Upper lobe of left lung (tissue), 6 donors: Measurements from ENCODE around the gene RHOT2. TPM values are rescaled to one million over a fixed set of nuclear protein-coding genes. Genes with fewer than 3 reads are reported as not detected.
A peak's percentile ranks its signal among the peaks of the same experiment; 100 is the strongest.

Source experiments
- ATAC-seq, 2 donors: fragments of 200-7000 bp; cut with Tn5 transposase; one replicate each; pipeline ENCODE4 v1.9.1; 2022; ENCODE audit warnings: mild to moderate bottlenecking in 2 of 2, moderate library complexity in 2 of 2; ENCODE audit not compliant: low FRiP score in 2 of 2
- DNase-seq, 2 donors: peaks; one replicate each; pipeline ENCODE4 v3.0.0-alpha.2; 2019 to 2020
- H3K27ac ChIP-seq, 4 donors: fragments of 200-600 bp; sonication (generic); one replicate each; pipeline ENCODE4 v1.5.1; 2016 to 2019
- H3K27me3 ChIP-seq, 4 donors: fragments of 200-600 bp; sonication (generic); one replicate each; pipeline ENCODE4 v1.5.1; 2017 to 2019
- H3K36me3 ChIP-seq, 4 donors: fragments of 200-600 bp; sonication (generic); one replicate each; pipeline ENCODE4 v1.5.1; 2016 to 2019
- H3K4me1 ChIP-seq, 4 donors: fragments of 200-600 bp; sonication (generic); one replicate each; pipeline ENCODE4 v1.5.1; 2018 to 2019
- H3K4me3 ChIP-seq, 4 donors: fragments of 200-600 bp; sonication (generic); one replicate each; pipeline ENCODE4 v1.5.1; 2017 to 2019; ENCODE audit warnings: mild to moderate bottlenecking in 2 of 4, moderate library complexity in 1 of 4
- H3K9me3 ChIP-seq, 4 donors: fragments of 200-600 bp; sonication (generic); one replicate each; pipeline ENCODE4 v1.5.1; 2018 to 2019
- EP300 ChIP-seq, 4 donors: sonication (generic); formaldehyde crosslinking; IDR thresholded peaks; one replicate each; pipeline ENCODE4 v1.5.1; 2017; ENCODE audit warnings: antibody characterized with exemption in 4 of 4, control low read depth in 2 of 4
- POLR2A ChIP-seq, 4 donors: fragments of 450-650 bp; IDR thresholded peaks; one replicate each; pipeline ENCODE4 v1.5.1; 2016 to 2017; ENCODE audit warnings: antibody characterized with exemption in 4 of 4, mild to moderate bottlenecking in 2 of 4
- POLR2AphosphoS5 ChIP-seq, 2 donors: sonication (generic); formaldehyde crosslinking; IDR thresholded peaks; one replicate each; pipeline ENCODE4 v1.5.1; 2017; ENCODE audit warnings: antibody characterized with exemption in 2 of 2
- WGBS, 2 donors: methylation state at CpG; one replicate each; pipeline ENCODE4 v1.1.5; 2017 to 2018; 5-methylcytosine and 5-hydroxymethylcytosine counted together
- total RNA-seq, 6 donors: library from RNA; depleted of rRNA in 4 of 6; stranded (reverse); fragments of >200 nt in 4 of 6; gene quantifications; one replicate each; pipeline versions ENCODE4 v1.1.0 to v1.2.1, GENCODE V29; 2016 to 2021
- TF ChIP-seq, protein P1 (sequence below), 6 experiments: fragments of 450-650 bp in 4 of 6; fragments of 200-600 bp in 2 of 6; sonication (generic) in 2 of 6; IDR thresholded peaks; one replicate each; pipeline ENCODE4 v1.5.1; 2016 to 2019; ENCODE audit warnings: antibody characterized with exemption in 6 of 6
- donor health status: DM: no; HTN: no; CAD: no; lungs with moderate emphysema.
- donor health status: DM: no; HTN: yes; CAD: no; lungs with severe emphysema.

RHOT2 gene
- 100 to 1,000 TPM in 4 of 6 donors, 10 to 100 TPM in 2; 53.0 to 535 (median 107) TPM for total RNA-seq

DNA sequence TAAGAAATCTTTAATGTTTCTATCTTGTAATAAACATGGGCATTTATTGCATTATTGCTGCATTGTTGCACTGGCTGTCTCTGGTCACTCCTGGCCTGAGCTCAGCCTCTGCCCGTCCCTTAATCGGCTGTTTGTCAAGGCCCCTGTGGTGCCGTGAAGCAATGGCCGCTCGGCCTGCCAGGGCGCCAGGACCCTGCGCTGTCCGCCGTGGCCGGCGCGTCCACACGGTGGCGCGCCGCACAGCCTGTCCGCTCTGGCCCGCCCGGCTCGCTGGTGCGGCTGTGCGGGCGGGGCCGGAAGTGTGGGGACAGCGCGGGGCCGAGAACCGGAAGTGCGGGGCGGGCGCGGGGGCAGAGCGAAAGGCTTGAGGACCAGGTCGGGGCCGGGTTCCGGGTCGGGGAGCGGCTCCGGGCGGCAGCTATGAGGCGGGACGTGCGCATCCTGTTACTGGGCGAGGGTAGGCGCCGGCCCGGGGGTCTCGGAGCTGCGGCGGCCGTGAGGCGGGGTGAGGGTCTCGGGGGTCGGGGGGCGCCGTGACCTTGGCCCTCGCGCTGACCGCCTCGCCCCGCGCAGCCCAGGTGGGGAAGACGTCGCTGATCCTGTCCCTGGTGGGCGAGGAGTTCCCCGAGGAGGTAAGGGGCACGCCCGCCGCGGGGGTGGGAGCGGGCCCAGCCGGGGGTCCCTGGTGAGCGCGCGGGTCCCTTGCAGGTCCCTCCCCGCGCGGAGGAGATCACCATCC is at the start of gene RHOT2:
Gene RHOT2 (plus strand): TSS at position 353 of the 739 bp plus-strand sequence. CDS start 68 bp downstream, at position 421.
- H3K9me3 ChIP-seq, result no peaks in the 10 kb centered on the region
- DNase-seq, result peak; percentile 95 to 99
- peak within 1 kb of the TSS; percentile 87 to 100 (median 100) for H3K4me3 ChIP-seq
- no peaks in the 10 kb centered on the region for H3K27me3 ChIP-seq
- peaks cover 15 to 21% (median 16%) of the 10 kb centered on the region in 4 donors for H3K4me1 ChIP-seq
- 0 to 1% methylated on average over 5 to 54 of the region's 78 CpGs for WGBS, 2 donors
- H3K36me3 ChIP-seq, result peaks cover 19 to 40% (median 38%) of the 10 kb centered on the region in 4 donors
- TF ChIP-seq POLR2A (IDR thresholded peaks at IDR 0.05) (peak in 1 of 4 donors; percentile 85), EP300 (IDR thresholded peaks at IDR 0.05) (peak in 1 of 4 donors; percentile 46), POLR2AphosphoS5 (IDR thresholded peaks at IDR 0.05) (peak; percentile 79 to 87)
- TF ChIP-seq, protein P1, sequence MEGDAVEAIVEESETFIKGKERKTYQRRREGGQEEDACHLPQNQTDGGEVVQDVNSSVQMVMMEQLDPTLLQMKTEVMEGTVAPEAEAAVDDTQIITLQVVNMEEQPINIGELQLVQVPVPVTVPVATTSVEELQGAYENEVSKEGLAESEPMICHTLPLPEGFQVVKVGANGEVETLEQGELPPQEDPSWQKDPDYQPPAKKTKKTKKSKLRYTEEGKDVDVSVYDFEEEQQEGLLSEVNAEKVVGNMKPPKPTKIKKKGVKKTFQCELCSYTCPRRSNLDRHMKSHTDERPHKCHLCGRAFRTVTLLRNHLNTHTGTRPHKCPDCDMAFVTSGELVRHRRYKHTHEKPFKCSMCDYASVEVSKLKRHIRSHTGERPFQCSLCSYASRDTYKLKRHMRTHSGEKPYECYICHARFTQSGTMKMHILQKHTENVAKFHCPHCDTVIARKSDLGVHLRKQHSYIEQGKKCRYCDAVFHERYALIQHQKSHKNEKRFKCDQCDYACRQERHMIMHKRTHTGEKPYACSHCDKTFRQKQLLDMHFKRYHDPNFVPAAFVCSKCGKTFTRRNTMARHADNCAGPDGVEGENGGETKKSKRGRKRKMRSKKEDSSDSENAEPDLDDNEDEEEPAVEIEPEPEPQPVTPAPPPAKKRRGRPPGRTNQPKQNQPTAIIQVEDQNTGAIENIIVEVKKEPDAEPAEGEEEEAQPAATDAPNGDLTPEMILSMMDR (IDR thresholded peaks at IDR 0.05), result peak; percentile 86 to 98 (median 97)
- H3K27ac ChIP-seq, result peak within 1 kb of the TSS; percentile 69 to 89 (median 87)
- ATAC-seq, result peak; percentile 95 to 97

DNA sequence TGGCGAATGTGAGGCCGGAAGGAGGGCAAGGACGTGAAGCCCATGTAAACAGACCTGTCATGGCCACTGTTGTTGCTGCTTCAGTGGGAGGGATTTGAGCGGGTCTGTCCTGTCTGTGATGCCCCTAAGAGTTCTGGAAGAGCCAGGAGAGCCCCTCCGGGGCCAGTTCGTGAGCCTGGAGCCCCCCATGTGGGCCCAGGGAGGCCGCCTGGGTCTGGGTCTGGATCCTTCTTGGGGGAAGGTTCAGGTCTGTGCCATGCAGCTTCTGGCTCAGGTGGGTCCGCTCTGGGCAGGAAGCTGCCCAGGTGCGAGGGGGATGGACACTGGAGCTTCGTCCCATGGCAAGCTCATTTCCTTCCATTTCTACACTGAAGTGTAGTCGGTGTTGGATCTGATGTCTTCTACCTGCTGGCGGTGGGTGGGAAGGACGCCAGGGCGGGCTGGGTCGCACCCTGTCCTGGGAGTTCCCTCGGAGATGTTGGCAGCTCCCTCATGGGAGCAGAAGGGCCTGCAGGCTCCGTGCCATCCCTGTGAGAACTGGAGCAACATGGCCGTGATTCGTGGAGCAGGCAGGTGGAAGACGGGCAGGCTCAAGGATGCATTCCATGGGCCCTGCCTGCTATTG is 48.3 kb upstream of the RHOT2 start:
- WGBS, 2 donors, result 78 to 79% methylated on average over 14 to 18 of the region's 20 CpGs
- DNase-seq (peak; percentile 71 to 83), ATAC-seq (no peak)

DNA sequence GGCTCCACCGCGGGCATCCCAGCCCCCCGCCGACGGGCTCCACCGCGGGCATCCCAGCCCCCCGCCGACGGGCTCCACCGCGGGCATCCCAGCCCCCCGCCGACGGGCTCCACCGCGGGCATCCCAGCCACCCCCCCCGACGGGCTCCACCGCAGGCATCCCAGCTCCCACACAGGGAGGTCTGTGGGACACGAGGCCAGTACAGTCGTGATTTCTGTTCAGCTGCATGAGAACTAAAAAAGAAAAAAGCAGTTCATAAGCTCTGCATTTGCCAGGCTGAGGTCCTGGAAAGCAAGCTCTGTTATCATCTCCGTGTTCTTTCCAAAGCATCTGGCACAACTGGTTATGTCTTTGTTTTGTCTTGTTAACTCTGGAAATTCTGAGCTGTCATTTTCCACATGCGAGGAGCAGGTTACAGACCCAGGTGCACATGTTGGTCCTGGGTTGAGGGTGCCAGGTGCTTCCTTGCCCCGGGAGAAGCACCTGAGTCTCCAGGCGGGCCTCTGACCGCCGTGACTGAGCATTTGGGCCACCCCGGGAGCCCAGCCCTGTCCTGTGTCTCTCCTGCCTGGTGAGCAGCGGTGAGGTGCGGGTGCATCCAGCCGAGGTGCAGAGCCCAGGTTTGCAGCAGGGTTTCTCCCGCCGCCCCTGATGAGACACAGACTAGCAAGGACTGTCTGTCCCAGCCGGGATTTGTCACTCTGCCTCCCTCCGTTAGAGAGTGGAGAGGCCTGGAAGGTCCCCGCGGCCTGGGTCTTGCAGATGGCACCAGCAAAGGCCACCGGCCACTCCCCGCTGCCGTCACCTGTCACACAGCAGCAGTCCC is 47.0 kb upstream of the RHOT2 start:
- H3K27ac ChIP-seq, result peak overlapping the region in 2 of 4 donors; percentile 35 to 59
- TF ChIP-seq EP300 (IDR thresholded peaks at IDR 0.05) (no peak), POLR2A (IDR thresholded peaks at IDR 0.05) (no peak), POLR2AphosphoS5 (IDR thresholded peaks at IDR 0.05) (no peak)
- TF ChIP-seq, protein P1 (IDR thresholded peaks at IDR 0.05), result no peak
- 85 to 91% methylated on average over 10 to 17 of the region's 41 CpGs for WGBS, 2 donors

More for the DNA sequence above, 48.3 kb upstream of the RHOT2 start:
- Histone ChIP-seq H3K36me3 (peaks cover 0 to 9% (median 1%) of the 10 kb centered on the region in 4 donors), H3K4me3 (no peak overlapping the region), H3K27me3 (no peaks in the 10 kb centered on the region), H3K4me1 (peaks cover 0 to 38% (median 32%) of the 10 kb centered on the region in 4 donors), H3K27ac (no peak overlapping the region), H3K9me3 (no peaks in the 10 kb centered on the region)
- TF ChIP-seq POLR2AphosphoS5 (IDR thresholded peaks at IDR 0.05) (no peak), POLR2A (IDR thresholded peaks at IDR 0.05) (no peak), EP300 (IDR thresholded peaks at IDR 0.05) (no peak)
- TF ChIP-seq, protein P1 (IDR thresholded peaks at IDR 0.05), result no peak

DNA sequence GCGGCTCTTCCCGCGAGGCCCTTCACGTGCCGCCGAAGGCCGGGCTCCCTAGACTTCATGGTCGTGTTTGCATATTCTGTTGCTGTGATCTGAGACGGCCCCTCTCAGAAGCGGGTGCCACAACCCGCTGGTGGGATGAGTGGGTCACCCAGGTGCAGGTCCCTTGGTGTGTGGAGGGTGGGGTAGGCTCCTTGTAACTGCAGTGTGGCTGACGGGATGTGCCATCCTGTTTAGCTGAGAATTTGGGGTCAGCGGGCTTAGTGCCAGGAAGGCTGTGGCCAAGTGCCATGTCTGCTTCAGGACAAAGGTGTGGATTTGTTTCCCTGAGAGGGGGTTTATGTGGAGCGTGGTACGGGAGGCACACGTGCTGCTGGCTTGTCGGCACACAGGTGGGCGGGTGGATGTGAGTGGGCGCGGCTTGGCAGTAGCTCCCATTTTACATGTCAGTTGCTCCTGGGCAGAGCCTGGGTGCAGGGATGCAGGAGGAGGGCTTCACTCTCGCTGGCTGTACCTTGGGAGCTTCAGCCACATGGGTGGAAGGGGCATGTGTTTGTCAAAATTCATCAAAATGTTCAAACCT is 46.3 kb upstream of the RHOT2 start:
- H3K4me1 ChIP-seq, result peaks cover 0 to 37% (median 27%) of the 10 kb centered on the region in 4 donors
- H3K9me3 ChIP-seq, result no peaks in the 10 kb centered on the region
- DNase-seq, result peak in 1 of 2 donors; percentile 48
- no peak for ATAC-seq
- H3K27ac ChIP-seq, result peak overlapping the region; percentile 35 to 64 (median 48)
- 75 to 82% methylated on average over 7 to 21 of the region's 21 CpGs for WGBS, 2 donors
- peaks cover 4 to 30% (median 17%) of the 10 kb centered on the region in 4 donors for H3K36me3 ChIP-seq
- TF ChIP-seq EP300 (IDR thresholded peaks at IDR 0.05), result no peak
- TF ChIP-seq, protein P1 (IDR thresholded peaks at IDR 0.05), result no peak
- no peak for TF ChIP-seq POLR2AphosphoS5 (IDR thresholded peaks at IDR 0.05)
- no peak for TF ChIP-seq POLR2A (IDR thresholded peaks at IDR 0.05)
- H3K4me3 ChIP-seq, result no peak overlapping the region
- no peaks in the 10 kb centered on the region for H3K27me3 ChIP-seq

More for the DNA sequence above, 47.0 kb upstream of the RHOT2 start:
- peaks cover 3 to 23% (median 9%) of the 10 kb centered on the region in 4 donors for H3K36me3 ChIP-seq
- H3K4me3 ChIP-seq, result no peak overlapping the region
- DNase-seq, result peak in 1 of 2 donors; percentile 77
- H3K9me3 ChIP-seq, result no peaks in the 10 kb centered on the region
- H3K4me1 ChIP-seq, result peaks cover 0 to 38% (median 31%) of the 10 kb centered on the region in 4 donors
- ATAC-seq, result no peak
- H3K27me3 ChIP-seq, result no peaks in the 10 kb centered on the region
